GM23248 (cell line): ENCODE data around the gene USP17L27. TPM values are rescaled to one million over a fixed set of nuclear protein-coding genes. Genes with fewer than 3 reads are reported as not detected.
A peak's percentile ranks its signal among the peaks of the same experiment; 100 is the strongest.
"Not testable (repeated sequence)": the region's sequence is repeated elsewhere in the genome, so short reads cannot be mapped to it uniquely, and the experiment has no call there.

ENCODE experiments used
- DNase-seq: peaks from one replicate; pipeline ENCODE4 v3.0.0-alpha.2; 2015
- H2AFZ ChIP-seq: fragments of 200-600 bp; sonication (generic); 2 replicates; pipeline ENCODE4 v1.6.1; 2016; ENCODE audit warnings: antibody characterized with exemption
- H3F3A ChIP-seq: fragments of 200-600 bp; sonication (generic); 2 replicates; pipeline ENCODE4 v1.6.1; 2016; ENCODE audit warnings: mild to moderate bottlenecking, antibody characterized with exemption, mixed run types; ENCODE audit not compliant: insufficient read depth
- H3K27ac ChIP-seq: fragments of 200-600 bp; sonication (generic); 2 replicates; pipeline ENCODE4 v1.5.1; 2016; ENCODE audit warnings: mild to moderate bottlenecking
- H3K27me3 ChIP-seq: fragments of 200-600 bp; sonication (generic); replicated peaks from 2 replicates; pipeline ENCODE4 v1.6.1; 2016; ENCODE audit warnings: mild to moderate bottlenecking; ENCODE audit not compliant: insufficient read depth
- H3K36me3 ChIP-seq: fragments of 200-600 bp; sonication (generic); 2 replicates; pipeline ENCODE4 v1.6.1; 2016; ENCODE audit warnings: low read depth, mild to moderate bottlenecking
- H3K4me1 ChIP-seq: fragments of 200-600 bp; sonication (generic); 2 replicates; pipeline ENCODE4 v1.6.1; 2016; ENCODE audit warnings: mild to moderate bottlenecking; ENCODE audit not compliant: insufficient read depth
- H3K4me2 ChIP-seq: fragments of 200-600 bp; sonication (generic); one replicate; pipeline ENCODE4 v1.6.1; 2016; ENCODE audit warnings: mild to moderate bottlenecking; ENCODE audit not compliant: unreplicated experiment
- H3K4me3 ChIP-seq: fragments of 200-600 bp; sonication (generic); 2 replicates; pipeline ENCODE4 v1.5.1; 2016; ENCODE audit warnings: mild to moderate bottlenecking
- H3K79me2 ChIP-seq: fragments of 200-600 bp; sonication (generic); 2 replicates; pipeline ENCODE4 v1.6.1; 2016; ENCODE audit warnings: mild to moderate bottlenecking; ENCODE audit not compliant: insufficient read depth
- H3K9ac ChIP-seq: fragments of 200-600 bp; sonication (generic); 2 replicates; pipeline ENCODE4 v1.6.1; 2016; ENCODE audit warnings: mild to moderate bottlenecking
- H3K9me2 ChIP-seq: fragments of 200-600 bp; sonication (generic); 2 replicates; pipeline ENCODE4 v1.6.1; 2016; ENCODE audit warnings: mixed run types, mild to moderate bottlenecking, moderate library complexity; ENCODE audit not compliant: insufficient read depth
- H3K9me3 ChIP-seq: fragments of 200-600 bp; sonication (generic); one replicate; pipeline ENCODE4 v1.6.1; 2017; ENCODE audit warnings: low read depth
- H4K20me1 ChIP-seq: fragments of 200-600 bp; sonication (generic); 2 replicates; pipeline ENCODE4 v1.6.0; 2016; ENCODE audit not compliant: insufficient read depth
- EZH2 ChIP-seq: fragments of 200-600 bp; sonication (generic); IDR thresholded peaks from 2 replicates; pipeline ENCODE4 v1.6.1; 2018; ENCODE audit warnings: antibody characterized with exemption, mild to moderate bottlenecking; ENCODE audit not compliant: insufficient read depth, poor library complexity, severe bottlenecking
- EZH2phosphoT487 ChIP-seq: fragments of 200-600 bp; sonication (generic); IDR thresholded peaks from 2 replicates; pipeline ENCODE4 v1.6.1; 2018; ENCODE audit warnings: antibody characterized with exemption, moderate library complexity, mild to moderate bottlenecking, low read depth; ENCODE audit not compliant: insufficient read depth
- WGBS, 2 experiments: methylation state at CpG; one replicate each; pipeline ENCODE4 v1.1.6; 2015 to 2017; ENCODE audit warnings: low lambda C conversion rate in 2 of 2, low coverage in 1 of 2; ENCODE audit errors: missing lambda C conversion rate in 2 of 2; 5-methylcytosine and 5-hydroxymethylcytosine counted together
- in situ Hi-C: fragments of 300-500 bp; cut with MboI; formaldehyde crosslinking; loops from 2 replicates; pipeline ENCODE4 v1.15.0; 2020
- polyA plus RNA-seq: library from polyadenylated mRNA; unstranded; fragments of >200 nt; fragmentation: Nextera tagmentation; extraction: Ambion mirVana; gene quantifications from 2 replicates; pipeline ENCODE4 v1.2.1, GENCODE V29; 2016
- total RNA-seq: library from RNA; depleted of rRNA; stranded (reverse); fragments of >200 nt; shearing (Covaris generic); gene quantifications from 2 replicates; pipeline ENCODE4 v1.2.3, GENCODE V29; 2014

USP17L27 gene
- total and polyA plus RNA-seq, 2 experiments from 2014 or later = not detected

- in situ Hi-C loops, H3K4me2 ChIP-seq, H3K9me2 ChIP-seq, H3K9me3 ChIP-seq, H4K20me1 ChIP-seq, H3K4me3 ChIP-seq, DNase-seq, H3K36me3 ChIP-seq, H3K79me2 ChIP-seq, H3K27me3 ChIP-seq, H2AFZ ChIP-seq, H3F3A ChIP-seq, H3K4me1 ChIP-seq, H3K9ac ChIP-seq, H3K27ac ChIP-seq: not testable (repeated sequence)
- no CpG with 5 or more reads among the region's 15 CpGs for WGBS, 2 experiments
Observed at GRCh38 chr4:9353338-9353737, 9.4 kb downstream of the USP17L27 start, which contains the start of gene USP17L29. Gene USP17L29 (plus strand): TSS chr4:9353638. CDS start chr4:9353638, 0 bp downstream.

GRCh38 chr4:9362829-9363228, 18.9 kb downstream of the USP17L27 start, which contains the start of gene USP17L30:
Gene USP17L30 (plus strand): TSS chr4:9363129. CDS start chr4:9363129, 0 bp downstream.
- H3K27me3 ChIP-seq, H3K4me3 ChIP-seq, H3K9me3 ChIP-seq, H3K4me1 ChIP-seq, H3K4me2 ChIP-seq, DNase-seq, H3K9ac ChIP-seq, H3K79me2 ChIP-seq, H3K36me3 ChIP-seq, H3K9me2 ChIP-seq, H3F3A ChIP-seq, H4K20me1 ChIP-seq, H3K27ac ChIP-seq, in situ Hi-C loops, H2AFZ ChIP-seq: not testable (repeated sequence)
- WGBS, 2 experiments = no CpG with 5 or more reads among the region's 15 CpGs

GRCh38 chr4:9379881-9380280, 35.9 kb downstream of the USP17L27 start:
- H3K4me2 ChIP-seq, H2AFZ ChIP-seq, H3K9ac ChIP-seq, H4K20me1 ChIP-seq, H3K4me3 ChIP-seq, H3K27me3 ChIP-seq, H3K79me2 ChIP-seq, H3K4me1 ChIP-seq, DNase-seq, H3K9me3 ChIP-seq, H3K27ac ChIP-seq, H3F3A ChIP-seq, H3K36me3 ChIP-seq, H3K9me2 ChIP-seq, in situ Hi-C loops: not testable (repeated sequence)
- 25 to 50% methylated on average over 1 of the region's 1 CpG for WGBS, 2 experiments

- DNase-seq = peak; percentile 32
- H3K4me3 ChIP-seq = peak overlapping the region; percentile 71
- H3K79me2 ChIP-seq, H3K9me3 ChIP-seq, H3K9me2 ChIP-seq, H3K27me3 ChIP-seq, H3K27ac ChIP-seq, in situ Hi-C loops, H3K36me3 ChIP-seq, H3F3A ChIP-seq, H4K20me1 ChIP-seq, H3K4me1 ChIP-seq: not testable (repeated sequence)
- peak overlapping the region; percentile 54 for H3K4me2 ChIP-seq
- 20 to 24% methylated on average over 30 to 35 of the region's 36 CpGs for WGBS, 2 experiments
- peak overlapping the region; percentile 61 for H3K9ac ChIP-seq
- H2AFZ ChIP-seq = peak overlapping the region; percentile 95
Observed at GRCh38 chr4:9381012-9381534, 37.1 kb downstream of the USP17L27 start.

GRCh38 chr4:9384126-9384525, 40.2 kb downstream of the USP17L27 start:
- no peaks in the 10 kb centered on the region for H3K79me2 ChIP-seq
- in situ Hi-C loops = no loop called here
- no peaks in the 10 kb centered on the region for H3K36me3 ChIP-seq
- H3K4me1 ChIP-seq = no peaks in the 10 kb centered on the region
- DNase-seq = no peak
- H2AFZ ChIP-seq = no peak overlapping the region
- H3K4me3 ChIP-seq = no peak overlapping the region
- no peak for TF ChIP-seq EZH2phosphoT487
- TF ChIP-seq EZH2 = no peak
- no peaks in the 10 kb centered on the region for H3K9me3 ChIP-seq
- no peaks in the 10 kb centered on the region for H3K9me2 ChIP-seq
- no peak overlapping the region for H3K4me2 ChIP-seq
- H3K9ac ChIP-seq = no peak overlapping the region
- no peaks in the 10 kb centered on the region for H3K27me3 ChIP-seq
- H4K20me1 ChIP-seq = no peaks in the 10 kb centered on the region
- WGBS, 2 experiments = 67 to 76% methylated on average over 1 of the region's 1 CpG
- no peaks in the 10 kb centered on the region for H3F3A ChIP-seq
- H3K27ac ChIP-seq = no peak overlapping the region

GRCh38 chr4:9389001-9389400, 45.1 kb downstream of the USP17L27 start:
- 16 to 23% methylated on average over 2 of the region's 2 CpGs for WGBS, 2 experiments
- H3K9ac ChIP-seq, H3K9me2 ChIP-seq, H3K27ac ChIP-seq, H4K20me1 ChIP-seq, H3K27me3 ChIP-seq, H3F3A ChIP-seq, H3K4me1 ChIP-seq, H3K79me2 ChIP-seq, H3K4me3 ChIP-seq, H3K9me3 ChIP-seq, in situ Hi-C loops, H3K4me2 ChIP-seq, H3K36me3 ChIP-seq, H2AFZ ChIP-seq: not testable (repeated sequence)
- DNase-seq = peak; percentile 0
